Stomach (tissue), 9 donors: ENCODE measurements around the gene CERS3. TPM values are rescaled to one million over a fixed set of nuclear protein-coding genes. Genes with fewer than 3 reads are reported as not detected.

Experiments
- DNase-seq, 2 donors: peaks; one replicate each; pipeline versions ENCODE4 v3.0.0 to v3.0.0-alpha.2; 2013 to 2019
- H3K27ac ChIP-seq, 5 donors: fragments of 200-600 bp in 4 of 5; sonication (generic) in 4 of 5; one replicate each; pipeline ENCODE4 v1.5.1; 2013 to 2019; ENCODE audit warnings: mild to moderate bottlenecking in 1 of 5, moderate library complexity in 1 of 5
- H3K27me3 ChIP-seq, 3 donors: fragments of 200-600 bp; sonication (generic); one replicate each; pipeline ENCODE4 v1.5.1; 2017 to 2019; ENCODE audit warnings: mixed run types in 1 of 3
- H3K36me3 ChIP-seq, 4 donors: fragments of 200-600 bp; sonication (generic); 1 replicate in 3 of 4; 2 replicates in 1 of 4; pipeline ENCODE4 v1.5.1; 2016 to 2019
- H3K4me1 ChIP-seq, 4 donors: fragments of 200-600 bp; sonication (generic); one replicate each; pipeline ENCODE4 v1.5.1; 2016 to 2019
- H3K4me3 ChIP-seq, 4 donors: fragments of 200-600 bp; sonication (generic) in 3 of 4; one replicate each; pipeline ENCODE4 v1.5.1; 2016 to 2019; ENCODE audit warnings: mild to moderate bottlenecking in 1 of 4
- H3K9me3 ChIP-seq, 4 donors: fragments of 200-600 bp; sonication (generic); one replicate each; pipeline ENCODE4 v1.5.1; 2016 to 2019
- EP300 ChIP-seq: sonication (generic); formaldehyde crosslinking; IDR thresholded peaks from one replicate; pipeline ENCODE4 v1.6.1; 2017; ENCODE audit warnings: antibody characterized with exemption
- POLR2A ChIP-seq, 4 donors: fragments of 450-650 bp; IDR thresholded peaks; one replicate each; pipeline ENCODE4 v1.6.1; 2016; ENCODE audit warnings: antibody characterized with exemption in 4 of 4, control low read depth in 2 of 4, mild to moderate bottlenecking in 1 of 4, moderate library complexity in 1 of 4
- POLR2AphosphoS5 ChIP-seq, 3 donors: sonication (generic); formaldehyde crosslinking; IDR thresholded peaks; one replicate each; pipeline ENCODE4 v1.6.1; 2016; ENCODE audit warnings: antibody characterized with exemption in 3 of 3
- WGBS, 5 donors: extraction: QIAGEN DNeasy Blood & Tissue Kit in 3 of 5; methylation state at CpG; one replicate each; pipeline versions ENCODE4 v1.1.5 to v1.1.7; 2013 to 2018; 5-methylcytosine and 5-hydroxymethylcytosine counted together
- intact Hi-C: fragments of 100-400 bp; cut with DNase I; formaldehyde crosslinking; loops from one replicate; pipeline ENCODE4 v1.15.1; 2023; ENCODE audit warnings: low total_unique reads
- polyA plus RNA-seq, 3 donors: library from polyadenylated mRNA; stranded (reverse); fragments of 200-250 nt; gene quantifications; one replicate each; pipeline ENCODE4 v1.2.3, GENCODE V29; 2013
- total RNA-seq, 5 donors: library from RNA; depleted of rRNA; stranded (reverse); fragments of >200 nt; gene quantifications; one replicate each; pipeline versions ENCODE4 v1.1.0 to v1.2.3, GENCODE V29; 2014 to 2016
- TF ChIP-seq, protein P1 (sequence below), 7 experiments: fragments of 450-650 bp in 4 of 7; fragments of 200-600 bp in 3 of 7; sonication (generic) in 3 of 7; IDR thresholded peaks; one replicate each; pipeline ENCODE4 v1.5.1; 2016 to 2019; ENCODE audit warnings: antibody characterized with exemption in 7 of 7, control low read depth in 2 of 7, mild to moderate bottlenecking in 1 of 7
- donor health status: healthy with polysubstance abuse.
- donor health status: Bipolar disorder and iron deficiency.
- donor health status: healthy.

The CERS3 gene
- total and polyA plus RNA-seq, 8 donors, result 0.18 to 27.8 TPM; not detected in 6

DNA sequence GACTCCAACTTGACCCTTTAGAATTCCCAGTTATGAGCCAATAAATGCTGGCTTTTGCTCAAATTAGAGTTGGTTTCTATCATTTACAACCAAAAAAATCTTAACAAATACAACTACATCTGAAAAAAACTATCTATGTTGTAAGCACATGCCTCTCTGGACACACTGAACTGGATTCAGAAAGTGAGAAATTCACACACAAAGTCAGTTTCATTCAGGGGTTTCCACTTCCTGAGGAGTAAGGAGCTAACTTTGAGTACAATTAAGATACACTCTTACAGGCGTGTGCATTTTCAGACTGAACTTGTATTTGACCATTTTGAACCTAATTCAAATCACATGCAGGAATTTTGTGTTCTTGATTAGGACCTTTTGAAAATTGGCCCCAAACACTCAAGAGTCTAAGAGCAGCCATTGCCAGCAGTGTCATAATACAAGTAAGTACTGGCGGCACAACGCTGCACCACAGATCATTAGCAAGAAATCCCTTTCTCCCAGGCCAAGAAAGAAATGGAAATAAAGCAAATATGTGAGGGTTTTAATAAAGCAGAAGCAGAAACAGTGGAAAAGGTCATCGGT is 42.1 kb upstream of the CERS3 start:
- Histone ChIP-seq H3K9me3 (no peaks in the 10 kb centered on the region), H3K27ac (no peak overlapping the region), H3K4me3 (no peak overlapping the region), H3K27me3 (no peaks in the 10 kb centered on the region), H3K4me1 (peaks cover 0 to 7% (median 0%) of the 10 kb centered on the region in 4 donors), H3K36me3 (peaks cover 14 to 59% (median 52%) of the 10 kb centered on the region in 4 donors)
- no peak for TF ChIP-seq POLR2AphosphoS5 (IDR thresholded peaks at IDR 0.05)
- TF ChIP-seq, protein P1, sequence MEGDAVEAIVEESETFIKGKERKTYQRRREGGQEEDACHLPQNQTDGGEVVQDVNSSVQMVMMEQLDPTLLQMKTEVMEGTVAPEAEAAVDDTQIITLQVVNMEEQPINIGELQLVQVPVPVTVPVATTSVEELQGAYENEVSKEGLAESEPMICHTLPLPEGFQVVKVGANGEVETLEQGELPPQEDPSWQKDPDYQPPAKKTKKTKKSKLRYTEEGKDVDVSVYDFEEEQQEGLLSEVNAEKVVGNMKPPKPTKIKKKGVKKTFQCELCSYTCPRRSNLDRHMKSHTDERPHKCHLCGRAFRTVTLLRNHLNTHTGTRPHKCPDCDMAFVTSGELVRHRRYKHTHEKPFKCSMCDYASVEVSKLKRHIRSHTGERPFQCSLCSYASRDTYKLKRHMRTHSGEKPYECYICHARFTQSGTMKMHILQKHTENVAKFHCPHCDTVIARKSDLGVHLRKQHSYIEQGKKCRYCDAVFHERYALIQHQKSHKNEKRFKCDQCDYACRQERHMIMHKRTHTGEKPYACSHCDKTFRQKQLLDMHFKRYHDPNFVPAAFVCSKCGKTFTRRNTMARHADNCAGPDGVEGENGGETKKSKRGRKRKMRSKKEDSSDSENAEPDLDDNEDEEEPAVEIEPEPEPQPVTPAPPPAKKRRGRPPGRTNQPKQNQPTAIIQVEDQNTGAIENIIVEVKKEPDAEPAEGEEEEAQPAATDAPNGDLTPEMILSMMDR (IDR thresholded peaks at IDR 0.05), result no peak
- TF ChIP-seq EP300, result no peak
- no peak for TF ChIP-seq POLR2A (IDR thresholded peaks at IDR 0.05)
- no peak for DNase-seq
- 93 to 96% (median 95%) methylated on average over 4 of the region's 4 CpGs for WGBS, 5 donors
- intact Hi-C loops, result no loop called here

DNA sequence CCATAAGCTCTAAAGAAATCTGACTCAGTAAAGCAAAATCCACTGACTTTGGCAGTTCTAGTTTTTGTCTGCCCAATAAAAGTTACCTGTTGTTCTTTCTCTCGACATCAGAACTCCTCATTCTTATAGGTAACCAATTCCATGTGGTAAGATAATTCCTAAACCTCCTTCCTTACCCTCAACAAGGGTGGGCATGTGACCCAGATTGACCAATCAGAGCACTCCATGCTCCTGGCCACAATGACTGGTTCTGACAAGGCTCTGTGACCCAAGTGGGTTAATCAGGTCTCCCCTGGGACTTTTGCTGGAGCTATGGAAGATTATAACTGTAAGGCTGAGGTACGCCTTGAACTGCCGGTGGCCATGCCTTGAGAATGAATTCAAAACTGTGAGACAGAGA is 41.5 kb upstream of the CERS3 start:
- no peak for TF ChIP-seq POLR2A (IDR thresholded peaks at IDR 0.05)
- no peak for TF ChIP-seq EP300
- TF ChIP-seq, protein P1 (IDR thresholded peaks at IDR 0.05), result no peak
- TF ChIP-seq POLR2AphosphoS5 (IDR thresholded peaks at IDR 0.05), result no peak
- no peak overlapping the region for H3K27ac ChIP-seq
- no peaks in the 10 kb centered on the region for H3K27me3 ChIP-seq
- 95 to 98% (median 97%) methylated on average over 3 of the region's 3 CpGs for WGBS, 5 donors
- H3K4me3 ChIP-seq, result no peak overlapping the region
- H3K9me3 ChIP-seq, result no peaks in the 10 kb centered on the region
- intact Hi-C loops, result no loop called here
- no peak for DNase-seq
- peaks cover 14 to 59% (median 52%) of the 10 kb centered on the region in 4 donors for H3K36me3 ChIP-seq
- H3K4me1 ChIP-seq, result peaks cover 0 to 7% (median 0%) of the 10 kb centered on the region in 4 donors

GRCh38 chr15:100569391-100569790 is 40.6 kb upstream of the CERS3 start:
- Histone ChIP-seq H3K4me1 (peaks cover 0 to 7% (median 0%) of the 10 kb centered on the region in 4 donors), H3K9me3 (no peaks in the 10 kb centered on the region), H3K27ac (no peak overlapping the region), H3K4me3 (no peak overlapping the region), H3K36me3 (peaks cover 10 to 58% (median 46%) of the 10 kb centered on the region in 4 donors), H3K27me3 (no peaks in the 10 kb centered on the region)
- DNase-seq, result no peak
- TF ChIP-seq, protein P1 (IDR thresholded peaks at IDR 0.05), result no peak
- no peak for TF ChIP-seq POLR2A (IDR thresholded peaks at IDR 0.05)
- TF ChIP-seq EP300, result no peak
- no peak for TF ChIP-seq POLR2AphosphoS5 (IDR thresholded peaks at IDR 0.05)
- WGBS, 5 donors, result 75 to 86% (median 84%) methylated on average over 8 of the region's 8 CpGs
- intact Hi-C loops, result loop anchor here (10.0 kb wide), 1 partner anchor 225 kb away; the partner anchor contains the start of gene ADAMTS17

DNA sequence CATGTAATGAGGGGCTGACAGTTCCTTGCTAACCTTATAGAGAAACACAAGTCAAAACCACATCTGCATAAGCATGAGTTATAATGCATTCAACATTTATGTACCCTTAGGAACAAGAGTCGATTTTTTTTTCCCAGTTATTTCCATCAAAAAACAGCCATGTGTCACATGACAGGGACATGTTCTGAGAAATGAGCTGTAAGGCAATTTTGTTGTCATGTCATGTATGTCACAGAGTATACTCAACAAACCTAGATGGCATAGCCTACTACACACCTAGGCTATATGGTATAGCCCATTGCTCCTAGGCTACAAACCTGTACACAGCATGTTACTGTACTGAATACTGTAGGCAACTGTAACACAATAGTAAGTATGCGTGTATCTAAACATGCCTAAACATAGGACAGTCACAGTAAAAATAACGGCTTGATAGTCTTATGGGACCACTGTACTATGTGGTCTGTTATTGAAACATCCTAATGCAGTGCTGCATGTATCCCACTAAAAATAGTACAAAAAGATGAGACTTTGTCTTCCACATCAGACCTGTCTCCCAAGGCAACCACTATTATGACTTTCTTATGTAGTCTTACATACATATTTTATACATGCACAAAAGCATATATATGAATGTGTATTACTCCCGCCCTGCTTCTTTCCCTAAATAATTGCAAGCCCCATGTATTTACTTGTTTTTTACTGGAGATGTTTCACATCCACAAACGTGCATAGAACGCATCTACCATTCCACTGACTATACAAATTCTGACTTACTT is 38.3 kb upstream of the CERS3 start:
- intact Hi-C loops, result loop anchor here (10.0 kb wide), 1 partner anchor 222 kb away; the partner anchor contains the start of gene ADAMTS17
- Histone ChIP-seq H3K27ac (no peak overlapping the region), H3K27me3 (no peaks in the 10 kb centered on the region), H3K9me3 (no peaks in the 10 kb centered on the region), H3K36me3 (peaks cover 0 to 40% (median 28%) of the 10 kb centered on the region in 4 donors), H3K4me3 (no peak overlapping the region), H3K4me1 (peaks cover 0 to under 1% (median 0%) of the 10 kb centered on the region in 4 donors)
- no peak for DNase-seq
- TF ChIP-seq, protein P1 (IDR thresholded peaks at IDR 0.05), result no peak
- TF ChIP-seq POLR2A (IDR thresholded peaks at IDR 0.05), result no peak
- no peak for TF ChIP-seq EP300
- TF ChIP-seq POLR2AphosphoS5 (IDR thresholded peaks at IDR 0.05), result no peak
- WGBS, 5 donors, result 92 to 99% (median 94%) methylated on average over 6 of the region's 6 CpGs
